ENCODE measurements around the gene CD58.

CD58 gene

GRCh38 chr1:116556289-116557006 lies 14.4 kb downstream of the CD58 start:
- no peak overlapping the region for H3K4me3 ChIP-seq (ENCODE audit: low read depth, low read length)
- POLR2A ChIA-PET = no interaction called here
- no peak for DNase-seq (ENCODE audit: low read depth, low spot score)
- TF ChIP-seq CTCF (IDR thresholded peaks at IDR 0.05; ENCODE audit: insufficient read depth, low read length, missing control alignments) = no peak
- CTCF ChIA-PET = interaction anchor here (1.6 kb wide), 2 partner anchors 13 to 18 kb away, joined by 4 to 5 read pairs; no protein-coding TSS in a partner anchor

- DNase-seq (ENCODE audit: low read depth, low spot score) = no peak
- no peak for TF ChIP-seq CTCF (IDR thresholded peaks at IDR 0.05; ENCODE audit: insufficient read depth, low read length, missing control alignments)
- POLR2A ChIA-PET = no interaction called here
Measured at GRCh38 chr1:116554924-116555323, 15.9 kb downstream of the CD58 start.

GRCh38 chr1:116553386-116554115 lies 17.3 kb downstream of the CD58 start:
- ChIA-PET CTCF (no interaction called here), POLR2A (no interaction called here)
- no peak for TF ChIP-seq CTCF (IDR thresholded peaks at IDR 0.05; ENCODE audit: insufficient read depth, low read length, missing control alignments)
- H3K4me3 ChIP-seq (ENCODE audit: low read depth, low read length) = no peak overlapping the region
- no peak for DNase-seq (ENCODE audit: low read depth, low spot score)

More at GRCh38 chr1:116554924-116555323, 15.9 kb downstream of the CD58 start:
- H3K4me3 ChIP-seq (ENCODE audit: low read depth, low read length) = no peak overlapping the region
- CTCF ChIA-PET = no interaction called here

GRCh38 chr1:116546354-116546977 lies 24.4 kb downstream of the CD58 start:
- POLR2A ChIA-PET = no interaction called here
- H3K4me3 ChIP-seq (ENCODE audit: low read depth, low read length) = no peak overlapping the region
- CTCF ChIA-PET = no interaction called here
- no peak for TF ChIP-seq CTCF (IDR thresholded peaks at IDR 0.05; ENCODE audit: insufficient read depth, low read length, missing control alignments)
- no peak for DNase-seq (ENCODE audit: low read depth, low spot score)

- CTCF ChIA-PET = no interaction called here
- POLR2A ChIA-PET = no interaction called here
- H3K4me3 ChIP-seq (ENCODE audit: low read depth, low read length) = no peak overlapping the region
- TF ChIP-seq CTCF (IDR thresholded peaks at IDR 0.05; ENCODE audit: insufficient read depth, low read length, missing control alignments) = no peak
- DNase-seq (ENCODE audit: low read depth, low spot score) = no peak
Measured at GRCh38 chr1:116545359-116545705, 25.5 kb downstream of the CD58 start.

All from AG04449 (cell line).